Measurements from ENCODE around the gene METTL25.

DNA sequence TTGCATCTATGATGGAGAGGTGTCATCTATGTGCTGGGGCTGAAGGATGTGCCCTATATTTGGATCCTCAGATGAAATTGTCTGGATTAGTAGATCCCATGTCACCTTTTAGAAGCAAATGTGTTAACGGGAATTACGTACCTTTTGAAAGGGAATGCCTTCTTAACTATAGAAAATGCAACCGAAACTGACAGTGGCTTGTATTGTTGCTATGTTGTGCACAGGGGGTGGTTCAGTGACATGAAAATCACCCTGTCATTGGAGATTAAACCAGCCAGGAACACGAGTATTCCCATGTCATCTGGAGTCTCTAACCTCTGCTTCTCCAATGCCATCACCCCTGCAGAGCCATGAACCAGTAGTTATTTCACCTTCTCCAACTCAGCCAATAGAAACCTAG is 110.2 kb downstream of the METTL25 start:
- TF ChIP-seq POLR2AphosphoS5 (IDR thresholded peaks at IDR 0.05; ENCODE audit: low read depth, low read length) = no peak
- TF ChIP-seq, protein P1, sequence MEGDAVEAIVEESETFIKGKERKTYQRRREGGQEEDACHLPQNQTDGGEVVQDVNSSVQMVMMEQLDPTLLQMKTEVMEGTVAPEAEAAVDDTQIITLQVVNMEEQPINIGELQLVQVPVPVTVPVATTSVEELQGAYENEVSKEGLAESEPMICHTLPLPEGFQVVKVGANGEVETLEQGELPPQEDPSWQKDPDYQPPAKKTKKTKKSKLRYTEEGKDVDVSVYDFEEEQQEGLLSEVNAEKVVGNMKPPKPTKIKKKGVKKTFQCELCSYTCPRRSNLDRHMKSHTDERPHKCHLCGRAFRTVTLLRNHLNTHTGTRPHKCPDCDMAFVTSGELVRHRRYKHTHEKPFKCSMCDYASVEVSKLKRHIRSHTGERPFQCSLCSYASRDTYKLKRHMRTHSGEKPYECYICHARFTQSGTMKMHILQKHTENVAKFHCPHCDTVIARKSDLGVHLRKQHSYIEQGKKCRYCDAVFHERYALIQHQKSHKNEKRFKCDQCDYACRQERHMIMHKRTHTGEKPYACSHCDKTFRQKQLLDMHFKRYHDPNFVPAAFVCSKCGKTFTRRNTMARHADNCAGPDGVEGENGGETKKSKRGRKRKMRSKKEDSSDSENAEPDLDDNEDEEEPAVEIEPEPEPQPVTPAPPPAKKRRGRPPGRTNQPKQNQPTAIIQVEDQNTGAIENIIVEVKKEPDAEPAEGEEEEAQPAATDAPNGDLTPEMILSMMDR (IDR thresholded peaks at IDR 0.05) = no peak
- TF ChIP-seq, protein P2, sequence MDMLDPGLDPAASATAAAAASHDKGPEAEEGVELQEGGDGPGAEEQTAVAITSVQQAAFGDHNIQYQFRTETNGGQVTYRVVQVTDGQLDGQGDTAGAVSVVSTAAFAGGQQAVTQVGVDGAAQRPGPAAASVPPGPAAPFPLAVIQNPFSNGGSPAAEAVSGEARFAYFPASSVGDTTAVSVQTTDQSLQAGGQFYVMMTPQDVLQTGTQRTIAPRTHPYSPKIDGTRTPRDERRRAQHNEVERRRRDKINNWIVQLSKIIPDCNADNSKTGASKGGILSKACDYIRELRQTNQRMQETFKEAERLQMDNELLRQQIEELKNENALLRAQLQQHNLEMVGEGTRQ (IDR thresholded peaks at IDR 0.05; ENCODE audit: borderline replicate concordance, low read depth, low read length) = no peak
- no peak for TF ChIP-seq MAX (IDR thresholded peaks at IDR 0.05; ENCODE audit: low read depth)

Data from SK-N-SH (cell line).